Hematopoietic multipotent progenitor cell (in vitro differentiated cells): ENCODE measurements around the gene CDK5RAP2. TPM values are rescaled to one million over a fixed set of nuclear protein-coding genes. Genes with fewer than 3 reads are reported as not detected.
"Not testable (repeated sequence)": the region's sequence is repeated elsewhere in the genome, so short reads cannot be mapped to it uniquely, and the experiment has no call there.

ENCODE experiments used
- DNase-seq, 3 donors: peaks; one replicate each; pipeline ENCODE4 v3.0.0-alpha.2; 2011 to 2015; ENCODE audit warnings: low read depth in 2 of 3, low spot score in 2 of 3
- total RNA-seq: library from RNA; depleted of rRNA; stranded (reverse); fragments of >200 nt; gene quantifications from one replicate; pipeline ENCODE4 v1.2.3, GENCODE V29; 2012

CDK5RAP2 gene
- total RNA-seq, 1 donor, result 25.0 TPM

- DNase-seq, result no peak
Measured at GRCh38 chr9:120522032-120522431, 57.9 kb downstream of the CDK5RAP2 start.

- DNase-seq, result no peak
Measured at GRCh38 chr9:120521101-120521500, 58.9 kb downstream of the CDK5RAP2 start.

GRCh38 chr9:120515996-120516395, 64.0 kb downstream of the CDK5RAP2 start:
- DNase-seq, result not testable (repeated sequence)

GRCh38 chr9:120515481-120515880, 64.5 kb downstream of the CDK5RAP2 start:
- DNase-seq, result not testable (repeated sequence)

- DNase-seq, result no peak
Measured at GRCh38 chr9:120514405-120514804, 65.6 kb downstream of the CDK5RAP2 start.

- DNase-seq, result no peak
Measured at GRCh38 chr9:120513825-120514396, 66.1 kb downstream of the CDK5RAP2 start.

GRCh38 chr9:120510816-120511215, 69.2 kb downstream of the CDK5RAP2 start:
- DNase-seq, result no peak

- no peak for DNase-seq
Measured at GRCh38 chr9:120507936-120508510, 71.9 kb downstream of the CDK5RAP2 start.

GRCh38 chr9:120505186-120505585, 74.8 kb downstream of the CDK5RAP2 start:
- DNase-seq, result no peak

GRCh38 chr9:120500733-120501132, 79.2 kb downstream of the CDK5RAP2 start:
- DNase-seq, result no peak

GRCh38 chr9:120497865-120498264, 82.1 kb downstream of the CDK5RAP2 start:
- not testable (repeated sequence) for DNase-seq

- DNase-seq, result not testable (repeated sequence)
Measured at GRCh38 chr9:120496438-120496837, 83.5 kb downstream of the CDK5RAP2 start.

- no peak for DNase-seq
Measured at GRCh38 chr9:120490888-120491595, 88.9 kb downstream of the CDK5RAP2 start.

- DNase-seq, result no peak
Measured at GRCh38 chr9:120486835-120487234, 93.1 kb downstream of the CDK5RAP2 start.

GRCh38 chr9:120486347-120486746, 93.6 kb downstream of the CDK5RAP2 start:
- no peak for DNase-seq

- DNase-seq, result no peak
Measured at GRCh38 chr9:120485788-120486187, 94.2 kb downstream of the CDK5RAP2 start.

- DNase-seq, result no peak
Measured at GRCh38 chr9:120484162-120484561, 95.8 kb downstream of the CDK5RAP2 start.

GRCh38 chr9:120482424-120483186, 97.4 kb downstream of the CDK5RAP2 start:
- no peak for DNase-seq

- no peak for DNase-seq
Measured at GRCh38 chr9:120481846-120482245, 98.1 kb downstream of the CDK5RAP2 start.

- no peak for DNase-seq
Measured at GRCh38 chr9:120481248-120481647, 98.7 kb downstream of the CDK5RAP2 start.

GRCh38 chr9:120480707-120481106, 99.3 kb downstream of the CDK5RAP2 start:
- DNase-seq, result no peak
